PC-3 (cell line): ENCODE measurements around the gene APBB2.

Experiments
- CTCF ChIP-seq: fragments of 300-600 bp; sonication (generic); conservative IDR thresholded peaks from 2 replicates; pipeline ENCODE4 v1.5.1; 2017; ENCODE audit warnings: antibody characterized with exemption, low read depth, mild to moderate bottlenecking, low read length
- EZH2 ChIP-seq: fragments of 300-600 bp; sonication (generic); IDR thresholded peaks from one replicate; pipeline ENCODE4 v1.6.1; 2017; ENCODE audit warnings: antibody characterized with exemption, mild to moderate bottlenecking, low read length; ENCODE audit not compliant: unreplicated experiment
- EZH2phosphoT487 ChIP-seq: fragments of 300-600 bp; sonication (generic); IDR thresholded peaks from 2 replicates; pipeline ENCODE4 v1.6.1; 2018; ENCODE audit warnings: mild to moderate bottlenecking, antibody characterized with exemption, low read length, borderline replicate concordance

GRCh38 chr4:40933272-40934053 lies 280.9 kb downstream of the APBB2 start:
- TF ChIP-seq CTCF (no peak), EZH2phosphoT487 (no peak), EZH2 (no peak)
